Measurements from ENCODE around the gene TGFB2. TPM values are rescaled to one million over a fixed set of nuclear protein-coding genes. Genes with fewer than 3 reads are reported as not detected.

The TGFB2 gene
- total RNA-seq, 1 donor from 2014 or later: 38.8 TPM

DNA sequence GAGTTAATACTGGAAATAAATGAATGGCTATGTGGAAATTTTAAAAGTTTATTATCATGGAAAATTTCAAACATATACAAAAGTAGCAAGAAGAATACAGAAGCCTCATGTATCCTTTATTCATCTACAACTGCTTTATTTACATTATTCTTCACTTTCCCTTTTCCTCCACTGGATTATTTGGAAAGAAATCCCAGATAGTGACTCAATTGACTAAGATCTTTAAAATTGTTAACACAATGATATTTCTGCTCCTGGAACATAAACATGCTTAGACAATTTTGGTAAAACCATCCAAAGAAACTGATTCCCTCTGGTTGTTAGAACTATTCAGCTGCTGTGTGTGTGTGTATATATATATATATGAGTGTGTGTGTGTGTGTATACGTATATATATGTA, 116.2 kb downstream of the TGFB2 start:
- DNase-seq (ENCODE audit: low spot score): no peak

DNA sequence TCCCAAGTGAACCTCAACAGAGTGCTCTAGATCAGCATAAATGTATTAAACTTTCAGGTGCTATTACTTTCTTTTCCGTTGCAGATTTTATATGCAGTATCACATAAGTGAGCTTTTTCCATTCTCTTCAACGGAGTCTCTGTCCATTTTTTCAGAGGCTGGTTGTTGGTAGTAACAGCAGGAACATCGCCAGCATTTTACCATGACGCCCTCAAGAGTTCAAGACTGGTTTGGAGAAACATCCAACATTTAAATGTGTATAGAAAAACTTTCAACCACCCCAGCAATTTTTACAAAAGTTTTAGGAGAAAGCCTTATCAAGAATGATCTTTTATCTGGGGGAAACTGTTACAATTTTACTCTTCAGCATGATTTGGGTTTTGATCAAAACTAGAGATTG, 117.0 kb downstream of the TGFB2 start:
- no peak for DNase-seq (ENCODE audit: low spot score)

DNA sequence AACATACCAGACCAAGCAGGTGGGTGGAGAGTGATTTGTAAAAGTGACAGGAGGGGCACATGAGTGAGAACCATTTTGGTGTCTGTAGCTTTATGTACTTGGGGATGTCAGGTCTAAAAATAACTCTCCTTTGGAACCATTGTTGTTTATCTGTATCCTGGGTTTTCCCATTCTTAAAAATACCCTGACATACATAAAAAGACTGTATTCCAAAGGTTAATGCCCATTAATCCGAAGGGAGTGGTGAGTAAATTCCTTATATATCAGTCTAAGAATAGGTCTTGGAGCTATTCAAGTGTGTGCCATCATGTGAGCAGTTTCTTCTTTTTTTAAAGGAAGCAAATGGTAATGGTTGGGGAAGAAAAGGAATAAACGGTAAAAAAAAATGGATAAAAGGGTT, 117.5 kb downstream of the TGFB2 start:
- peak; percentile 55 for DNase-seq (ENCODE audit: low spot score)

DNA sequence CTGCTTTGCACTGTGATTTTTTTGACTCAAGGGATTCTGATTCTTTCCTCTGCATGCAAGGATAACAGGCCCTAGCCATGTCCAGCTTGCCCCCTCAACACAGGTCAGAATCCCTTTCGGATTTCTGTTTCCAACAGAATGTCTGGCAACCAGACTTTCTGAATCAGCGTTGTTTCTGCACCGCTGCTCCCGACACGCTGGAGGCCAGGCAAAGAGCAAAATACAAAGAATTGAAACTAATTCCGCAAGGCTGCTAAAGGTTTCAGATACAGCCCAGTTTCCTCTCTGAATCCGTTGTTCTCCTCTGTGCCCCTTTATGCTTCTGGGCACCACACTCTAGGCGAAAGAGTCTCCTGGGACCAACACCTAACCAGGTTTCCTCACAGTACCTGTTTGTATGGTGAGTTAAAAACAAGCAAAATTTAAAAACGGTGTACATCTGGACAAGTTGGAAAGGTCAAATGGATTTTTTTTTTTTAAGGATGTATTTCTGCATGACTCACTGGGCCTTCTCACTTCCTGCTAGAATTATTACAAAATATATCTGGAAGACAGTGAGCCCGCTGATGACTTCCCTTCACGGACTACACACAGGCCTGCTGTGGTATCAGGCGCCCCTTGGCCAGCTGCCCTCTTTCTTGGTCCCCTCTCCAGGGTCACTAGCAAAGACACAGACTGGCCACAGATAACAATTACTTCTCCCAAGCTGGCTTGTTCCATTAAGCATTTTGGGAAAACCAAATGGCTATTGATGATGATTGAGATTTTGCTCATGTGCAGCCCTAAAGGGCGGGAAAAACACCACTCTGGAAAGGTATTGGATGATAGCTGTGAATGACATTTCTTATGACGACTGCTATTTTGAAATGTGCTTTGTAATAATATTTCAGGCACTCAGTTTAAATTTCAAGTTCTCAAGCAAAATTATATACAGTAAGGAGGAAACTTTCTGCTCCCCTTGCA, 118.3 kb downstream of the TGFB2 start:
- peak; percentile 50 for DNase-seq (ENCODE audit: low spot score)

DNA sequence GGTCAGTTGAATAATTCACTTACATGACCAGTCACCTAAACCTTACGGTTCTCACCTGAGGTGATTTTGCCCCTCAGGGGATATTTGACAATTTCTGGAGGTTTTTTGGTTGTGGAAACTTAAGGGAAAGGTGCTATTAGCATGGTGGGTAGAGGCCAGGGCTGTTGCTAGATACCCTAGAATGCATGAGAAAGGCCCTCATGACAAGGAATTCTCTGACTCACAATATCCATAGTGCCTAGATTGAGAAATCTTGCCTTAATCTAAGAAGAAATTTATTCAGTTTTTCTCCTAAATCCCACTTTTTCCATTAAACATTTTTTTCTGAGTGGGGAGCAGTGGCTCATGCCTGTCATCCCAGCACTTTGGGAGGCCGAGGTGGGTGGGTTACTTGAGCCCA, 119.7 kb downstream of the TGFB2 start:
- DNase-seq (ENCODE audit: low spot score): no peak

DNA sequence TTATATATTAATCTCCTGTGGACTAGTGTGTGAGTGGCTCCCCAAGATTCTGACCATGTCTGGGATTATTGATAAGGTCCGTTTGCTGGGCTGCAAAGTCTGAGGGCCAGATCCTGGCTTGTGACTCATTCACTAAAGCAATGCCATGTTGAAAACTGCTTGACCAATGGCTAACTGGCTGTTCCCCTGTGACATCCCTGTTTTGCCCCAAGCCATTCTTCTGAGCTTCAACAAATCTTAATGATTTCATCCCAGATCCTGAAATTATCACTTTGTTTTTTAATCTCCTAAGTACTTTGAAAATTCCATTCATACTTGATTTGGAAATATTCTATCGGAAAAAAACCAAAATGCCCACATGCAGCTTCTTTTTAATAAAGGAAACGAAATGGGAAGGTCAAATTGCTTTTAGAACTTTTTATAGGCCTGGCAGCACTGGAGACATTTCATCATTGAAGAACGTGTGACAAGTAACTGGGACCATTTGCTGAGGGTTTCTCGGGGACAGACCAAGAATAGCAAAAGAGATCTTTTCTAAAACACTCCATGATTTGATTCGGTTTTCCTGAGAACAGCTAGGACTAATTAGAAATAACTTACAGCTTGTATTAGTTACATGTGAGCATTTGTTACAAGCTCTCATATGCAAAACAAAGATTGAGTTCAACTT, 121.3 kb downstream of the TGFB2 start:
- DNase-seq (ENCODE audit: low spot score): no peak

DNA sequence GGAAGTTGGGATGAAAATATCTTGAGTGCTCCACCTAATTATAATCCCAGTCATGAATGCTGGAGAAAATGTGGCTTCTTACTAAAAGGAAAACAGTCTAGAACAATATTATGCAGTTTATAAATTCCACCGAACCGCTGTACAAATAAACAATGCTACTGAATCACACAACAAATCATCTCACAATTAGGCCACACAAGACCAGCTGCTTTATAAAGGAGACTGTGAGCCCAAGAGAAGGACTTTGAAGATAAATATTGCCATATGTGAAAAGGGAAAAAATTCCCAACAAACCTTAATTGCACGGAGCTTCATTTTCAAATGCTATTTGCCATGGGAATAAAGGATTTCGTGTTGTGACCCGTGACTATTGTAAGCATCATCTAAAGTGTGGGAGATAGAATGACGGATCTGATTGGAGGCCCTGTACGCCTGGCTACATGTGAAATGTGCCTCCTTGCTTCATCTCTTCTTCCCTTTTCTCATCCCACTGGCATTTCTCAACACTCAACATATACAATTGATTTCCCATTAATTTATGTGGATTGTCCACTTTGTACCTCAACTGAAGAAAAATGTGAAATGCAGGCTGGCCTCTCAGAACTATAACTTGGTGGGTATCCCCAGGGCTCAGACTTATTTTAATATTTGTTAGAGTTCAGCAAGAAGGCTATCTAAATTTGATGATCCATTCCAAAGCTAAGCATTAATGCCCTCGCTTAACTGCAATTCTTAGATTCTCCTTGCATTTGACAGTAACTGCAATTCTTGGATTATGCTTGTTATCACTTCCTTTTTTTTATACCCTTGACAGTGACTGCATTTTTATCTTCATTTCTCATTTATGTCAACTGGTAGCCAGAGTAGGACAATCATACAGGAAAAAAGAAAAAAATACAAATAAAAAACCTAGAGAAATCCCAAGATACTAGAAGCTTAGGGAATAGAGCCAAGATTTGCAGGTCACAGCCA, 122.3 kb downstream of the TGFB2 start:
- DNase-seq (ENCODE audit: low spot score): no peak

DNA sequence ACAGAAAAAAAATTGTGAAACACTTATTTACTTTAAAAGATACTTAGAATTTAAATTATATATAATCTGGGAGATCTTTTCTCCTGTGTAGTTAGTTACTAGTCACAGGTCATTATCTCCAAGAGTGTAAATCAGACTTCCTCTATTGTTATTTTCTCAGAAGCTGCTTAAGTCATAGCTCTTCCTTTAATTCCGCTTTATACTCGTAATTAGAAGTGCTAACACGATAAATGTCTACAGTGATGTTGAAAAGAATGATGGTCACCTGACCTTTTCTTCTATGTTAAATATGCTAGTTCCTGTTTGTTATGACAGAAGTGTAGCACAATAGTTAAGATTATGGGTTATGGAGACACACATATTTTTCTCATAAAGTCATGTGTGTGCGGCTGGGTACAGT, 123.6 kb downstream of the TGFB2 start:
- no peak for DNase-seq (ENCODE audit: low spot score)

DNA sequence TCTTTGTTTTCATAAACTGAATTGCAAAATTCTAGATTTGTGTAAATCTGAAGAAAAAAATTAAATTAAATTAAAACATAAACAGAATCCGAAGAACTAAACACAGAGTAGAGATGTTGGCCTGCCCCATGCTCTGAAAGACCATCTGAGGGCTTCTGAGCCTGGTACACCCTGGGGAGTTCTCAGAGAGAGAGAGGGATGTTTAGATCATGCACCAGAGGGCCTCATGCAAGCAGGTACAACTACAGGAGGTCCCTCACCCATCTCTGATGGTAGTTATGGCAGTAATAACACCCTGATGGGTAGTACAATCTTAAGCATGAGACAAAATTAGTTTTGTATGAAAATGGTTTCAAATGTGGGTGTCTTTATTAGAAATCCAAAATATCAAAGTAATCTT, 127.7 kb downstream of the TGFB2 start:
- no peak for DNase-seq (ENCODE audit: low spot score)

DNA sequence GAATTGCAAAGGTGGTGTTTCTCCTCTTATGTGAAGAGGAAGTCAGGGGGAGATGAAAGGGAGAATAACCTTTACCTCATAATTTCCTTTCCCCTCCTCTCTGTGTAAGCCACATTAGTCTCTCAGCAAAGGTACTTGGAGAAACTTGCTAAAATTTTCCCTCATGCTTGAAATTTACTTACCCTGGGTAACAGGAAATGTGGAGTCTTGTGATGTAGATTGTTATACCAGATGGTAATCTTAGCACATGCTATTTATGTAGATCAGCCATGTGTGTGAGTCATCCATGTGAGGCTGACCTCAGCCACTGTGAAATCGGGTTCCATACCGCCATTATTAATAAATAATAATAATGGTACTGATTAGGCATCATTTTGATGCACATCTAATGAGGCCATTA, 128.4 kb downstream of the TGFB2 start:
- DNase-seq (ENCODE audit: low spot score): no peak

DNA sequence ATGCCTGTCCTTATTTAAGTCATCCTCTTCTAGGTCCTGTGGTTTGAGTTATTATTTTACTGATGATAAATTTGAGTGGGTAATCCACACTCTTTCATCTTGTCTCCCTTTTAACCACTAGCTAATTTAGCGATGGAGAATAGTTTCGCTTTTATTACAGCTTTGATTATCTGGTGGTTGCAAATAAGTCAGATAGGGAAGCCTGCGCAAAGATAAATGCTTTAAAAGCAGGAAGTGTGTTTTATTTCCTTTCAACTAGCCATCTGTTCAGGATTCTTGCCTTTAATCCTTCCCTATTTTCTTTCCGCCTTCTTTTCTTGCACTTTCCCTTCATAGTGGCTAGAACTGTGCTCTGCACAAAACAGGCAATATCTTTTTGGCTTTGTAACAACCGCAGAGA, 129.0 kb downstream of the TGFB2 start:
- DNase-seq (ENCODE audit: low spot score): peak; percentile 18

DNA sequence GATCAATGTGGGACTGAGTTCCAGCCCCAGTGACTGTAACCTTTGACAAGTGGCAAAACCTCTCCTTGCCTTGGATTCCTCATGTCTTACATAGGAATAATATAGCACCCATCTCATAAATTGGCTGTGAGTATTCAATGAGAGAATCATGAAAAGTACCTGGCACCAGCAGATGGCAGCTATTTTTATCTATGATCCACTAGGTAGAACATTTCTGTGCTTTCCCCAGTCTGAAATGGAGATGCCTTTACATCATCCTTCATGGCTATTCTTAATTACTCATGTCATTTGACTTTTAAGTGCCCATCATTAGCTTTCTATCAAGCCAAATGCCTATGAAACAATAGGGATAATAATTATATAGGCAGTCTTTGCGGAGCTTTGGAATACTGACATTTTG, 130.1 kb downstream of the TGFB2 start:
- no peak for DNase-seq (ENCODE audit: low spot score)

DNA sequence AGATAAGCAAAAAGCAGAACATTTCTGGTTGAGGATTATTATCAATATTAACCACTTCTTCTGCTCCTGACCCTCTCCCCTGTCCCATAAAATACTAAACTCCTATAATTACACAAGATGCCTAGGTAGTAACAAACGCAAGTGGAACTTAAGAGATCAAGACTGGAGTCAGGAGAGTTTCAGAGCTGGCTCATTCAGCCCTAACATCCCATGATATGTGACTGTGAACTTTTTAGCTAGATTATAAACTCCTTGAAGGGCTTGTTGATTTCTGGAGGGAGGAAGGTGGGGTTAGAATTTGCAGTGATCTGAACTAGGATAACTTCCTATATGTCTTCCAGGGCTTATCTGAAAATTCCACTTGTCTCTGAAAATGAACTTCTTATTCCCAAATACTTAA, 130.6 kb downstream of the TGFB2 start:
- DNase-seq (ENCODE audit: low spot score): no peak

DNA sequence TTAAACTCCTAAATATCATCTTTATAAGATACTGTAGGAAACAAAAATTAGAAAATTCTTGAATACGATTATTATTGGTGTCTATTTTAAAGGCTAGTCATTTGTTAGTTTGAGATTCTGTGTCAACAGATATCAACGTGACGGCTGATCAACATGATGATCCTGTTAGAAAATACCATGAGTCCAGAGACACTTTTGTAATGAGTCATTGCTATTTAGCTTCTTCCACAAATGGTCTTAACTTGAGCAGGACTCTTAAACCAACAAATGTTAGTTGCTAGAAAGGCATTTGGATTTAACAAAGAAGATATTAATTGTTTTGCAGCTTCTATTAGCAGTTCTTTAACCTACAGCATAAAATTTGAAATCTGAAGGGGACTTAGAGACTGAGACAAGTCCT, 131.2 kb downstream of the TGFB2 start:
- DNase-seq (ENCODE audit: low spot score): peak; percentile 54

DNA sequence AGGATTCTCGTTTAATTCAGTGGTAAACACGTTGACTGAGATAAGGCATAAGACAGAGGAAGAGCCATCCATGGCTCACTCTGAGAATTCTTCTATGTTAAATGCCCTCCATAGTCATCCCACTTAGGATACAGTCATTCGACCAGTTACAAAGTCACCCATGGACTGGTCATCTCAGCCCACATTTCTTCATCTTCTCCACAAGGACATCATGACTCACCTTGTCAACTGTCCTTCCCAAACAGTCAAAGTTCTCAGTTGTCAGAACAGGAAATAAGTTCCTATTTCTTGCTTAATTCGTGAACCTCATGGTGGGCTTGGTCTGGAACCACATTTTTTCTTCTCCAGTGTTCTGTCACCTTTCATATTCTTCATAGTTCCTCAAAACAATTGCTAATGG, 133.2 kb downstream of the TGFB2 start:
- no peak for DNase-seq (ENCODE audit: low spot score)

DNA sequence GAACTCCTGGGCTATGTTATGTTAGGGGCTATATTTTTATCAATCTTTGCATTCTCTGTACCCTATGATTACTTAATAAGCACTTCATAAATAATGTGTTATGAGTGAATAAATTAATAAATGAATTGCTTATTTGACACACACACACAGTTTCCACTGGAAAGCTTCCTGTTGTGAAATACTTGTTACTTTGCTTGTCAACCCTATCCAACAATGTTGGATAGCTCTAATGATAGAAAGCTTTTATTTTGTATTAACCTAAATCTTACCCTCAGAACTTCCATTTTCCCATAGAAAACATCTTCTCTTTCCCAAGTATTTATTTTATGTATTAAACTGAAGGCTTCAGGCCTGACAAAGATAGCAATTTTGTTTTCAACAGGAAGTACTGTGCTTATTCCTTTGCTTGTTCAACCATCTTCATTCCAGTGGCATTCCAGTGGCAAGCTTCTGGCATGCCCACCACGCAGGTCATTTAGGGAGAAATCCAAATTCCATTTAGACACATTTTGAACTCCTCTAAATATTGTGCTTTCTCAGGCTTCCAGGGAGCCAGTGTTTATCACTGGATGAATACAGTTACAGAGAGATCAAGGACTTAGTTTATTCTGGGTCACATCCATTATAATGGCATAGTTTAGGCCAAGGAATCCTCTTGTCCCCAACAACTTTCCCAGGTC, 134.4 kb downstream of the TGFB2 start:
- peak; percentile 32 for DNase-seq (ENCODE audit: low spot score)

DNA sequence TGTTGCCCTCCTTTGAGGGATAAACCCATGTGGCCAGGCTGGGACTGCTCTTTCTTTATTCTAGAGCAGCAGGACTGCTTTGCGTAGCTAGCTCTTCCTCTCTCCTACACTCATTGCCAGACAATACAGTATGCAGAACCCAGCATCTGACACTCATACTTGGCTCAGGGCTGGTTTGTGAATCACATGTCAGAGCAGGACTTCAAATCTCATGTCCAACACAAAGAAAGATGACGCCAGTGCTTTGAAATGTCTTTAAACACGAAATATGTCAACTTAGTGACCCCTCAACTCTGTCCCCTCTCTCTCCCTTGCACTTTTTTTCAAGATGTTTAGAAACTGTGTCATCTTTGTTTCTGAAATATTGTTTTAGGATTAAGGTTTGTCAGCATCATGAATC, 135.0 kb downstream of the TGFB2 start:
- peak; percentile 70 for DNase-seq (ENCODE audit: low spot score)

DNA sequence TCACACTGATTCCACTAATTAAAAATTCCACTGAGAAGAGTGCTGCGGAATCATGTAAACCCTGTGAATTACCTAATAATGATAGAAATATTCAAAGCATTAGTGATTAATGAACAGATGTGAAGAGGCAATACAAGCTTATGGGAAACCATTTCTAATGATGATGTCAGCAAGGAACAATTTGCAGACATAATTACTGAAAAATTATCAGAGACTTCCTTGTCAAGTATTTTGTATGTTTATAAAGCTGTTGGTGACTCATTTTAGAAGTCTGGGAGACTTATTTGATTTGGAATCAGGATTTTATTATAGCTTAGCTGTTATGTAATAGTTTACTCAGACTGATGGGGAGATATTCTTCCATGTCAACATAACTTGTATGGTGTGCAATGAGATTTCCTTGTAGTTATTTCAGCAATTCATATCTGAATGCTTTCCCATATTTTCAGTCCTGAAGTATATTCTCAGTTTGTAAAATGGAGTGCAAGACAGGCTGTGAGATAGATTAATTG, 135.5 kb downstream of the TGFB2 start:
- DNase-seq (ENCODE audit: low spot score): peak; percentile 28

DNA sequence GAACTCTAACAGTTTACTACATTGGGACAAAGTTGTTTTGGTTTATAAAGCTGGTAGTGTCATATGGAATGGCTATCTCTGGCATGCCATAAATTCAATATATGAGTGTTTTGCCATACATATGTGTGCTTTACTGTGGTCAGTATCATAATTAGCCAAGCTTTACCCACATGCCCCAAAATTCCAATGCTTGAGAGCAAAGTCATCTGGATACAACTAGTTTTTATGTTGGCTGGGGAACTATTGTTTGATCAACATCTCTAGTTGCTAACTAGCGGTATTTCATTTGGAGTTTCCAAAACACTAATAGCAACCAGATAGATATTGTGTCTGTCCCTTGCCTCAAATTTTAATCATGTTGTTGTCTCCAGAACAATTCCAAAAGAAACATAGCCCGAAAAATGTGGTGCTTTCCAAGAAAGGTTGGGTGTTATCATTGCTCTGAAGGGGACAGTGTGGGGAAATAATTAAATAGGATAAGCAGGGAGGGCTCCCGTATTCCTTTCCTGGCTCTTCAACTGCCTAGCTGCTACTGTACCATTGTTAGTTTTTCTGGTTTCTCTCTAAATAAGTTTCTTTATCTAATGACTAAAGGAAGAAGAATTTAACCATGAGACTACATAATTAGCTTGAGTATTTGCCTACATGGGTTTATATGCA, 136.1 kb downstream of the TGFB2 start:
- no peak for DNase-seq (ENCODE audit: low spot score)

DNA sequence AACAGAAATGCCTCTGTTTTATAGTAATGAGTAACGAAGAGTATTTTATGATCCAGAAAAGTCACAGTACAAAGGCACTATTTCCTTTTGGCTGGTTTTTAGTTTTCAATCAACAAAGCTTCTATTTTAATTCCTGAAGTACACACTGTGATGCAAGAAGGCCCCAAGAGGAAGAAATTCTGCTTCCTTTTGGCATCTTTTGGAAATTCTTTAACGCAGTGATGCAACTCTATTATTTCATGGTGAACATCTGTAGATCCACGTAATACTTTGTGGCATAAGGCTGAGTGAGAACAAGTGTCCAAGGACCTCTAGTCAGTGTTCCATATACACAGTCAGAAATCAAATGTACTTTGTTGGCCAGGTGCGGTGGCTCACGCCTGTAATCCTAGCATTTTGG, 137.5 kb downstream of the TGFB2 start:
- no peak for DNase-seq (ENCODE audit: low spot score)
